SJCRH30 (cell line): ENCODE measurements around the gene RNF181. TPM values are rescaled to one million over a fixed set of nuclear protein-coding genes. Genes with fewer than 3 reads are reported as not detected.
"Not testable (repeated sequence)": the region's sequence is repeated elsewhere in the genome, so short reads cannot be mapped to it uniquely, and the experiment has no call there.

ENCODE experiments used
- DNase-seq, 2 experiments: peaks; one replicate each; pipeline ENCODE4 v3.0.0-alpha.2; 2015 to 2020
- H3K27ac ChIP-seq: fragments of 250-450 bp; sonication (Bioruptor Pico); 2 replicates; pipeline ENCODE4 v1.5.1; 2020; ENCODE audit warnings: mild to moderate bottlenecking, moderate library complexity
- H3K27me3 ChIP-seq: fragments of 250-450 bp; sonication (Bioruptor Pico); 2 replicates; pipeline ENCODE4 v1.5.1; 2020; ENCODE audit warnings: mild to moderate bottlenecking, moderate library complexity
- H3K36me3 ChIP-seq: fragments of 250-450 bp; sonication (Bioruptor Pico); 2 replicates; pipeline ENCODE4 v1.5.1; 2020; ENCODE audit warnings: mild to moderate bottlenecking, moderate library complexity
- H3K4me1 ChIP-seq: fragments of 250-450 bp; sonication (Bioruptor Pico); 2 replicates; pipeline ENCODE4 v1.5.1; 2020; ENCODE audit warnings: mild to moderate bottlenecking, moderate library complexity
- H3K4me3 ChIP-seq: fragments of 250-450 bp; sonication (Bioruptor Pico); 2 replicates; pipeline ENCODE4 v1.5.1; 2020; ENCODE audit warnings: mild to moderate bottlenecking, moderate library complexity
- H3K9me3 ChIP-seq: fragments of 250-450 bp; sonication (Bioruptor Pico); replicated peaks from 2 replicates; pipeline ENCODE4 v1.5.1; 2020; ENCODE audit warnings: mild to moderate bottlenecking, moderate library complexity
- total RNA-seq: library from RNA; depleted of rRNA; stranded (reverse); fragments of >200 nt; shearing (Covaris generic); gene quantifications from 2 replicates; pipeline ENCODE4 v1.2.3, GENCODE V29; 2014

The RNF181 gene
- total RNA-seq, 1 experiment from 2014 or later = 91.1 TPM

DNA sequence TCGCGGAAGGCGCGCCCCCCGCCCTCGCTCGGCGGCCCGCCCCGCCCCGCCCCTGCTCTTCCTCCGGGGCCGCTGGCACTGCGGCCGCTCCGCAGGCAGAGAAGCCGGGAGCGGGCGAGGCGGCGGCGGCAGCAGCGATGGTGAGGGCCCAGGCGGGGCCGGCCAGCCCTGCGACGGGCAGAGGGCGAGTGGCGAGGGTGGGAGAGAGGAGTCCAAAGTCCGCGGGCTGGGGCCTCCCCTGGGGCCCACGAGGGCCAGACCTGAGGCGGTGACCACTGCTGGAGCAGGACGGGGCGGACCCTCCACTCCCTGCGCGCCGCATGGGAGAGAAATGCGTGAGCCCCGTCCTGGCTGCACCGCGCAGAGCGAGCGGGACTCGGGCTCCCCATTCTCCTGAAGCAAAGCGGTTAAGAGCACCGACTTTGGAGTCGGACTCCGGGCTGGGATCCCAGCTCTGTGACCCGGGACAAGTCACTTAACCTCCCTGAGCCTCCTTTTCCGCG lies 11.1 kb upstream of the RNF181 start, which contains the start of gene VAMP5:
Gene VAMP5 (plus strand): TSS at position 78 of the 503 bp plus-strand sequence. CDS start 60 bp downstream, at position 138.
- H3K4me3 ChIP-seq = no peak within 1 kb of the TSS
- H3K9me3 ChIP-seq = no peaks in the 10 kb centered on the region
- H3K27ac ChIP-seq = peak within 1 kb of the TSS; percentile 66
- H3K36me3 ChIP-seq = no peaks in the 10 kb centered on the region
- H3K27me3 ChIP-seq = no peaks in the 10 kb centered on the region
- no peak for DNase-seq
- peaks cover 29% of the 10 kb centered on the region for H3K4me1 ChIP-seq

DNA sequence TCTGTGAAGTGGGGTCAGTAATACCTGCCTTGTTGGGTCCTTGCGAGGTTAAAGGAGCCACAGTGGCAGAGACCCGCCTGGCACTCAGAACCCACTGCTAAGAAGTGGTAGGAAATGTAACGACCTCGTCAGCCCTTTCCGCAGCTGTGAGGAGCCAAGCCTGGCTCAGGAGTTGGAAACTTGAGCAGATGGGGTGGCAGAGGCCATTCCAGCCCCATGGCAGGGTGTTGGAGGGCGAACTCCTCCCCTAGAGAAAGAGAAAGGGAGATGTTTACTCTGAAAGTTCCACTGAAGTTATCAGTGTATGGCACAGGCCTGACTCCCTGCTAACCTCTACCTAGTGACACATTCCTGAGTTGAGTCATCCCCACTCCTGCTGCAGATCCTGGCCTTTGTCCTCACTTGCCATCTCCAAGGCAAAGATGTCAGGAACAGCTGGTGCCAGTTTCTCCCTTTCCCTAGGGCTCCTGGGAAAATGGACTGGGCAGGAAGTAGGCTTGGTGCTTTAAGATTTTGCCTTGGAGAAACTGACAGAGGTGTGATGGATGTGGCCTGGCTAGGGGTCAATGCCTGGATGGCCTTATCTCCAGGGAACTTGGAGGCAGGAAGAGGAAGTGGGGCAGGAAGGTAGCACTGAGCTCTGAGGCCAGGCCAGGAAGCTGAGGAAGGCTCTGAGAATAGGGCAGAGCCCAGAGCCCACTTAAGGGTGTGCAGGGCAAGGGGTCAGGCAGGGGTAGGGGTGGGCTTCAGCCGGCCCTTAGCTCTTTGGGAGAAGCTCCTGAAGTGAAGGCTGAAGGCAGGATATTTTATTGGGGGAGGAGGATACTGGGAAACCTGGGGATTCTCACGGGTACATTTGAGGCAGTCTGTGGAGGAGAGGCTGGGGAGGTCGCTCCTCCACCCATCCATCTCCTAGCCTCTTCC lies 10.4 kb upstream of the RNF181 start:
- peak; percentile 85 to 86 for DNase-seq
- Histone ChIP-seq H3K4me3 (no peak overlapping the region), H3K27ac (peak overlapping the region; percentile 66), H3K27me3 (no peaks in the 10 kb centered on the region), H3K4me1 (peaks cover 27% of the 10 kb centered on the region), H3K36me3 (no peaks in the 10 kb centered on the region), H3K9me3 (no peaks in the 10 kb centered on the region)

GRCh38 chr2:85585781-85586105 lies 9.8 kb upstream of the RNF181 start:
- no peaks in the 10 kb centered on the region for H3K9me3 ChIP-seq
- peaks cover 33% of the 10 kb centered on the region for H3K4me1 ChIP-seq
- no peak overlapping the region for H3K4me3 ChIP-seq
- H3K27me3 ChIP-seq = no peaks in the 10 kb centered on the region
- no peaks in the 10 kb centered on the region for H3K36me3 ChIP-seq
- H3K27ac ChIP-seq = peak overlapping the region; percentile 66
- DNase-seq = no peak

GRCh38 chr2:85588236-85588635 lies 7.3 kb upstream of the RNF181 start:
- Histone ChIP-seq H3K4me1 (peaks cover 40% of the 10 kb centered on the region), H3K27me3 (no peaks in the 10 kb centered on the region), H3K9me3 (no peaks in the 10 kb centered on the region), H3K4me3 (no peak overlapping the region), H3K36me3 (no peaks in the 10 kb centered on the region), H3K27ac (no peak overlapping the region)
- no peak for DNase-seq

- H3K9me3 ChIP-seq = no peaks in the 10 kb centered on the region
- no peak overlapping the region for H3K27ac ChIP-seq
- no peak overlapping the region for H3K4me3 ChIP-seq
- DNase-seq = no peak
- no peaks in the 10 kb centered on the region for H3K27me3 ChIP-seq
- peaks cover 40% of the 10 kb centered on the region for H3K4me1 ChIP-seq
- H3K36me3 ChIP-seq = no peaks in the 10 kb centered on the region
Observed at GRCh38 chr2:85588645-85589044, 6.9 kb upstream of the RNF181 start.

DNA sequence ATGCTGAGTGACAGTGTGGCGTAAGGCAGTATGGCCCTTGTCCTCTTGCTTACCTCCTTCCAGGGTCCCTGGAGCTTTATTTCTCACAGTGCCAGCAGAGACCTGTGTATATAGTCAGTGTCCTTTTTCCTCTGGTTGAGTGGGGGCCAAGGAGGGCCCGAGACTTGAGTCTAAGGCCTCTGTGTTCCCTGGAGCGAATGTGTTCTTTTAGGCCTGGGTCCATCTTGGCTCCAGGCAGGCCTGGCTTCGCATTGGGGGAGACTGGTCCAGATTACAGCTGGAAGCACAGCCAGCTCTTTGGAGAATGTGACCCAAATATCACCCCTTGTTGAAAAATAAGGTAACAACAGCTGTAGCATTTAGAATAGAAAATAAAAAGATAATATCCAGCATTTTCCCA lies 6.4 kb upstream of the RNF181 start:
- no peaks in the 10 kb centered on the region for H3K9me3 ChIP-seq
- H3K27ac ChIP-seq = no peak overlapping the region
- no peak for DNase-seq
- no peaks in the 10 kb centered on the region for H3K36me3 ChIP-seq
- H3K4me1 ChIP-seq = peaks cover 42% of the 10 kb centered on the region
- no peaks in the 10 kb centered on the region for H3K27me3 ChIP-seq
- H3K4me3 ChIP-seq = no peak overlapping the region

- H3K9me3 ChIP-seq = no peaks in the 10 kb centered on the region
- no peak overlapping the region for H3K4me3 ChIP-seq
- H3K27me3 ChIP-seq = no peaks in the 10 kb centered on the region
- H3K4me1 ChIP-seq = peaks cover 38% of the 10 kb centered on the region
- peak overlapping the region; percentile 29 for H3K27ac ChIP-seq
- peak; percentile 49 to 55 for DNase-seq
- no peaks in the 10 kb centered on the region for H3K36me3 ChIP-seq
Observed at GRCh38 chr2:85589982-85590791, 5.4 kb upstream of the RNF181 start.

- Histone ChIP-seq H3K9me3 (no peaks in the 10 kb centered on the region), H3K4me3 (no peak overlapping the region), H3K36me3 (no peaks in the 10 kb centered on the region), H3K27ac (peak overlapping the region; percentile 29), H3K4me1 (peaks cover 30% of the 10 kb centered on the region), H3K27me3 (no peaks in the 10 kb centered on the region)
- DNase-seq = no peak
Observed at GRCh38 chr2:85590950-85591349, 4.6 kb upstream of the RNF181 start.

DNA sequence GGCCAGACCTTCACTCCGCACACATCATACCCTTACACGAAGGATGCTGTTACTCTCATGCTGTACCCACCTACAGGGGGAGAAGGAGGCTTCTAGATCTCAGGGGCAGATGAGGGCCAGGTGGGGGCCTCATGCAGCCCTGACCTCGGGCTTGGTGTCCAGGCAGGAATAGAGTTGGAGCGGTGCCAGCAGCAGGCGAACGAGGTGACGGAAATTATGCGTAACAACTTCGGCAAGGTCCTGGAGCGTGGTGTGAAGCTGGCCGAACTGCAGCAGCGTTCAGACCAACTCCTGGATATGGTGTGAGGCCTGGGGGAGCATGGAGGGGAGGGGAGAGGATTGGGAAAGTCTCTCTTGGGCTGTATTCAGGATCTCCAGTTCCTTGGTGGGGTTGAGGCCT lies 4.0 kb upstream of the RNF181 start:
- H3K27me3 ChIP-seq = no peaks in the 10 kb centered on the region
- no peaks in the 10 kb centered on the region for H3K9me3 ChIP-seq
- no peak for DNase-seq
- H3K27ac ChIP-seq = no peak overlapping the region
- peaks cover 29% of the 10 kb centered on the region for H3K4me1 ChIP-seq
- H3K4me3 ChIP-seq = no peak overlapping the region
- no peaks in the 10 kb centered on the region for H3K36me3 ChIP-seq

- H3K27ac ChIP-seq = not testable (repeated sequence)
- peaks cover 29% of the 10 kb centered on the region for H3K4me1 ChIP-seq
Observed at GRCh38 chr2:85592299-85592698, 3.2 kb upstream of the RNF181 start.

GRCh38 chr2:85593023-85593422 lies 2.5 kb upstream of the RNF181 start:
- DNase-seq = no peak
- H3K4me1 ChIP-seq = peaks cover 26% of the 10 kb centered on the region
- no peaks in the 10 kb centered on the region; the same call in 1 of the 2 replicates for H3K36me3 ChIP-seq
- H3K27me3 ChIP-seq = no peaks in the 10 kb centered on the region
- no peaks in the 10 kb centered on the region for H3K9me3 ChIP-seq
- no peak overlapping the region for H3K4me3 ChIP-seq
- no peak overlapping the region for H3K27ac ChIP-seq

More at GRCh38 chr2:85592299-85592698, 3.2 kb upstream of the RNF181 start:
- H3K4me3 ChIP-seq, H3K36me3 ChIP-seq, H3K9me3 ChIP-seq, H3K27me3 ChIP-seq, DNase-seq: not testable (repeated sequence)

DNA sequence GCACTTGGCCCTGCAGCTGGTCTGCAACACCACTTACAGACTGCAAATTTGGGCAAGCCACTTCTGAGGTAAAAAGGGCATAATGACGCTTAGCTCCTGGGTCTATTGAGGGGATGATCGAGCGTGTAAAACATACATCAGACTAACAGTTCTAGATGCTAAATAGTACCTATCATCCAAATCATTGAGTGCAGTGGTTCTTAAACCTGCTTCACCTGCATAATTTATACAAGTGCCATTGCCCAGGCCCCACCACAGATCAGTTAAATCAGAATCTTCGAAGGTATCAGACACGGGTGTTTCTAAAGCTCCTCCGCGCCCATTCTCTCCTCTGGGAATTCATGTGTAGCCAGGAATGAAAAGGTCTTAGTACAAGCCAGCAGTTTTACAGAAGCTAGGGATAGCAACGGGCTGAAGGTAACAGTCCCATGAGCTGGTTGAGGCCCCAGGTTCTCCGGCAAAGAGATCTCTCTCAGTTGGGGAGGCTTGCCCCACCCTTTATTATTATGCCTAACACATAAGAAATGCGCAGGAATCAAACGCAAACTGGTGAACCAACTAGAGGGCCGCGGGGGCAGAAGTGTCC lies 737 bp upstream of the RNF181 start:
- DNase-seq = no peak
- Histone ChIP-seq H3K27me3 (no peaks in the 10 kb centered on the region), H3K36me3 (no peaks in the 10 kb centered on the region; the same call in 1 of the 2 replicates), H3K4me1 (peaks cover 21% of the 10 kb centered on the region), H3K27ac (peak overlapping the region; percentile 59), H3K4me3 (peak overlapping the region; percentile 72), H3K9me3 (no peaks in the 10 kb centered on the region)

GRCh38 chr2:85596026-85596333 lies 435 bp downstream of the RNF181 start:
- Histone ChIP-seq H3K4me3 (peak overlapping the region; percentile 72), H3K4me1 (peaks cover 11% of the 10 kb centered on the region), H3K27ac (peak overlapping the region; percentile 17; the same call in 1 of the 2 replicates), H3K27me3 (no peaks in the 10 kb centered on the region), H3K36me3 (no peaks in the 10 kb centered on the region; the same call in 1 of the 2 replicates), H3K9me3 (no peaks in the 10 kb centered on the region)
- DNase-seq = no peak

DNA sequence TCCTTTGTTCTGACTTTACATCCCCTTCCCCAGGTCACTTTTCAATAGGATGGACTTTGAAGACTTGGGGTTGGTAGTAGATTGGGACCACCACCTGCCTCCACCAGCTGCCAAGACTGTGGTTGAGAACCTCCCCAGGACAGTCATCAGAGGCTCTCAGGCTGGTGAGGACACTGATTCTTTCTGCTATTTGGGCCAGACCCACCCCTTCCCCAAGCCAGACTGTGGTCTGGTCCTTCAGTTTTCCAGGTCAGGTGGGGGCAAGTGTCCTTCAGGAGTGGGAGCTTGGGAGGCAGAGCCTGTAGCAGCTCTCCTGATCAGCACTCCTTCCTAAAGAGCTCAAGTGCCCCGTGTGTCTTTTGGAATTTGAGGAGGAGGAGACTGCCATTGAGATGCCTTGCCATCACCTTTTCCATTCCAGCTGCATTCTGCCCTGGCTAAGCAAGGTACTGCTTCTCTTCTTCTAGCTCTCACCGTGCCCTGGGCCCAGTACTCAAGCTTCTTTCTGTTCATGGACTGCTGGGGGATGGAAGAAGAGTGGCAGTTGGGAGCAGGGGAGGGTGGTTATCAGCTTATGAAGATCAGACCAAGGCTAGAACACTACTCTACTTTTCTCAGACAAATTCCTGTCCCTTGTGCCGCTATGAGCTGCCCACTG lies 1.1 kb downstream of the RNF181 start:
- H3K4me1 ChIP-seq = peaks cover 6% of the 10 kb centered on the region; the same call in 1 of the 2 replicates
- DNase-seq = no peak
- no peak overlapping the region for H3K27ac ChIP-seq
- H3K9me3 ChIP-seq = no peaks in the 10 kb centered on the region
- no peaks in the 10 kb centered on the region for H3K27me3 ChIP-seq
- peak overlapping the region; percentile 72 for H3K4me3 ChIP-seq
- no peaks in the 10 kb centered on the region; the same call in 1 of the 2 replicates for H3K36me3 ChIP-seq
